Activated CD4-positive, alpha-beta T cell treated with anti-CD3 and anti-CD28 coated beads, Interleukin-2, amount 10 ng/mL, durations not matched to agents 24 days and 14 days (primary cell): ENCODE measurements around the gene SQSTM1. TPM values are rescaled to one million over a fixed set of nuclear protein-coding genes. Genes with fewer than 3 reads are reported as not detected.
"Not testable (repeated sequence)": the region's sequence is repeated elsewhere in the genome, so short reads cannot be mapped to it uniquely, and the experiment has no call there.

Source experiments
- DNase-seq: peaks from one replicate; pipeline ENCODE4 v3.0.0; 2022
- H3K27ac Mint-ChIP-seq: one replicate; pipeline ENCODE4 v1.8.0; 2022; ENCODE audit warnings: mild to moderate bottlenecking, mixed read lengths
- H3K27me3 Mint-ChIP-seq: one replicate; pipeline ENCODE4 v1.8.0; 2022; ENCODE audit warnings: mixed read lengths
- H3K36me3 Mint-ChIP-seq: one replicate; pipeline ENCODE4 v1.8.0; 2022; ENCODE audit warnings: low read depth, mild to moderate bottlenecking, mixed read lengths
- H3K4me1 Mint-ChIP-seq: one replicate; pipeline ENCODE4 v1.8.0; 2021; ENCODE audit warnings: mixed read lengths
- H3K4me3 Mint-ChIP-seq: one replicate; pipeline ENCODE4 v1.8.0; 2022; ENCODE audit warnings: mild to moderate bottlenecking, moderate library complexity, mixed read lengths
- H3K9me3 Mint-ChIP-seq: one replicate; pipeline ENCODE4 v1.8.0; 2021; ENCODE audit warnings: mixed read lengths
- intact Hi-C: fragments of 100-400 bp; cut with micrococcal nuclease; formaldehyde crosslinking; loops from one replicate; pipeline ENCODE4 v1.15.1; 2023
- total RNA-seq: library from RNA; stranded (reverse); gene quantifications from 2 replicates; pipeline ENCODE4 v1.2.3, GENCODE V29; 2022

The SQSTM1 gene
- total RNA-seq, 1 donor from 2014 or later, result 183 TPM

DNA sequence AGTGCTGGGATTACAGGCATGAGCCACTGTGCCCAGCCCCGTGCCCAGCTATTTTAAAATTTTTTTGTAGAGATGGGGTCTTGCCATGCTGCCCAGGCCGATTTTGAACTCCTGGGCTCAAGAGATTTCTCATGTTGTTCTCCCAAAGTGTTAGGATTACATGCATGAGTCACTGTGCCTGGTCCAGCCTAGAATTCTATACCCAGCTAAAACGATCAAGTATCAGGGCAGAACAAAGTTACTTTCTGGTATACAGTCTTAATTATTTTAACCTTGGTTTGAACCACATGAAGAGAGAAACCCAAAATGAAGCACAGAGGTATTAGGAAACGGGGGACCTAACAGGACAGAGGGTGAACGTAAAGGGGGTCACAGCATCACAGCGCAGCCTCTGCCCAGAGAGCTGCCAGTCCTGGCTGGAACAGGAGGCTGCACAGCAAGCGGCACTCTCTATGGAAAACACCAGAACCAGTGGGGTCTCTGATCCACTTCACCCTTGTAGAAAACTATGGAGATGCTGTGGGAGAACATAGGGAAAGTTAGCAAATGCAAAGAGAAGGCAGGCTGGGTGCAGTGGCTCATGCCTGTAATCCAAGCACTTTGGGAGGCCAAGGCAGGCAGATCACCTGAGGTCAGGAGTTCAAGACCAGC, 10.2 kb downstream of the SQSTM1 start:
- H3K27ac Mint-ChIP-seq, result no peak overlapping the region
- H3K36me3 Mint-ChIP-seq, result peaks cover 75% of the 10 kb centered on the region
- H3K27me3 Mint-ChIP-seq, result no peaks in the 10 kb centered on the region
- no peak overlapping the region for H3K4me3 Mint-ChIP-seq
- DNase-seq, result no peak
- H3K4me1 Mint-ChIP-seq, result peaks cover 13% of the 10 kb centered on the region
- H3K9me3 Mint-ChIP-seq, result no peaks in the 10 kb centered on the region
- intact Hi-C loops, result no loop called here

DNA sequence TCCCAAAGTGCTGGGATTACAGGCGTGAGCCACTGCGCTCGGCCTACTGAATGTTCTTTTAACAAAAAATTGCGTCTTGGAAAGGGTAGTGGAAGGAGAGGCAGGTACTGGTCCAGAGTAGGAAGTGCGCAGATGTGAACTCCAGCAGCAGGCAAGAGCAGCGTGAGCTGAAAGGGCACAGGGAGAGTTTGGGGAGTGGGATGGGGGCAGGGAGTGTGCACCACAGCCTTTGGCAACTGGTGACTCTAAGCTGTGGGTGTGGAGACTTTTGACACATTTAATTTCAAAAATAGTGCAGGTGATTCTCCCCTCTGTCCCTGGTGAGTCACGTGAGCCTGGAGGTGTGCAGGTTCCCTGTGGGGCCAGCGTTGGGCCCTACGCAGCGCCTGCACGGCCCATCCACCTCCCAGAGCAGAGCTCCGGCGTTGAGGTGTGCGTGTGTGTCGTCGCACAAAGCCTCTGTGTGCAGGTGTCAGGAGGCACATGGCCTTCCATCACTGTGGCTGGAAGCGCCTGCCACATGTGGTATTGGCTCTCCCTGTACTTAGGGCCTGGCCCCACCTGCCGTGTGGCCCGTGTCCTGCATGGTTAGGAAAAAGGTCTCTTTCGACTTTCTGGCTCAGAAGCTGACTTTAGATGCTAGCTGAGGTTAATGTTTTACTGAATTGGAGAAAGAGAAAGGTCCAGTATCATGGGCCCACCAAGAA, 11.5 kb downstream of the SQSTM1 start:
- Mint-ChIP-seq H3K9me3 (no peaks in the 10 kb centered on the region), H3K27me3 (no peaks in the 10 kb centered on the region), H3K4me1 (peaks cover 23% of the 10 kb centered on the region), H3K36me3 (peaks cover 75% of the 10 kb centered on the region), H3K27ac (no peak overlapping the region), H3K4me3 (no peak overlapping the region)
- intact Hi-C loops, result no loop called here
- DNase-seq, result no peak

DNA sequence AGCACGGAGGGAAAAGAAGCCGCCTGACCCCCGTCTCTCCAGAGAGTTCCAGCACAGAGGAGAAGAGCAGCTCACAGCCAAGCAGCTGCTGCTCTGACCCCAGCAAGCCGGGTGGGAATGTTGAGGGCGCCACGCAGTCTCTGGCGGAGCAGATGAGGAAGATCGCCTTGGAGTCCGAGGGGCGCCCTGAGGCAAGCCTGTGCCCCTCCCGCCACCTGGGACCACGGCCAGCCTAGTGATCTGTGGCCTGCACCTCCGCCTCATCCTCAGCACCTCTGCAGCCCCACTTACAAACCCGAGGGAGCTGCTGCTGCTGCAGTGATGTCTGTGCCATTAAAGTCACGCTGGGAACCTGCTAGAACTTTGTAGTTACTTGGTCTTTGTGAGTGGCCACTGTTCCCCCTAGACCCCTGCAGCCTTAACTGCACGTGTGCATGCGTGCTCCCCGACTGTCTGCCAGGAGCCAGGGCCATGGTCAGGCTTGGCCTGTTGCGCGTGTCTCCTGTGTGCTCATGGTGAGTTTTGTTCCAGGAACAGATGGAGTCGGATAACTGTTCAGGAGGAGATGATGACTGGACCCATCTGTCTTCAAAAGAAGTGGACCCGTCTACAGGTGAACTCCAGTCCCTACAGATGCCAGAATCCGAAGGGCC, 12.5 kb downstream of the SQSTM1 start:
- Mint-ChIP-seq H3K4me1 (peaks cover 18% of the 10 kb centered on the region), H3K27me3 (no peaks in the 10 kb centered on the region), H3K4me3 (no peak overlapping the region), H3K9me3 (no peaks in the 10 kb centered on the region), H3K27ac (no peak overlapping the region), H3K36me3 (peaks cover 72% of the 10 kb centered on the region)
- no peak for DNase-seq
- intact Hi-C loops, result no loop called here

DNA sequence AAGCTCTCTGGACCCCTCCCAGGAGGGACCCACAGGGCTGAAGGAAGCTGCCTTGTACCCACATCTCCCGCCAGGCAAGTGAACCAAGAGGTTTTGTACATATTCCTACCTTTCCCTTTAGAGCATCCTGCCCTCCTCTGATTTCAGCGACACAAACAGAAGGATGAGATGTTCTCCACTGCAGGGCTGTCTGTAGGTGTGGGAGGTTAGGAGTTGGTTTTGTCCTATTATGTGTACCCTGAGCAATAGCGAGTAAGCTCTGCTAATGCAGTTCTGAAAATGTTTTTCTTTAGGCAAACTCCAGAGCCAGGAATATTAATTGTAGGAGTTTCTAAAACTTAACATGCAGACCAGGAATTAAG, 13.0 kb downstream of the SQSTM1 start:
- intact Hi-C loops, result no loop called here
- Mint-ChIP-seq H3K27me3 (no peaks in the 10 kb centered on the region), H3K27ac (no peak overlapping the region), H3K4me1 (peaks cover 18% of the 10 kb centered on the region), H3K4me3 (no peak overlapping the region), H3K9me3 (no peaks in the 10 kb centered on the region), H3K36me3 (peaks cover 69% of the 10 kb centered on the region)
- no peak for DNase-seq

DNA sequence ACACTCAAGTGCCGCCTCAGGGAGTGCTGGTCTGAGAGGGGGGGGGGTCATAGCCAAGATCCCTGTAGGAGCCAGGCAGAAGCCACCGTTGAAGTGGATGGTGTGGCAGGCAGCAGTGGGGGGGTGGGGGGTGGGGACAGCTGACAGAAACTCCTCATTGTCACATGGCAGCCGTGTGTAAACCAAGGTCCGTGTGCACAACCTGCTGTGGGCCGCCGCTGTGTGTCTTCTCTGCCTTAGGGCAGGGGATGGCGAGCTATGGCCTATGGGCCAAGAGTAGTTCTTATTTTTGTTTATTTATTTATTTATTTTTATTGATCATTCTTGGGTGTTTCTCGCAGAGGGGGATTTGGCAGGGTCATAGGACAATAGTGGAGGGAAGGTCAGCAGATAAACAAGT, 13.4 kb downstream of the SQSTM1 start:
- H3K4me3 Mint-ChIP-seq, result no peak overlapping the region
- H3K4me1 Mint-ChIP-seq, result peaks cover 18% of the 10 kb centered on the region
- intact Hi-C loops, result no loop called here
- DNase-seq, result no peak
- H3K9me3 Mint-ChIP-seq, result no peaks in the 10 kb centered on the region
- peaks cover 65% of the 10 kb centered on the region for H3K36me3 Mint-ChIP-seq
- H3K27ac Mint-ChIP-seq, result no peak overlapping the region
- H3K27me3 Mint-ChIP-seq, result no peaks in the 10 kb centered on the region

DNA sequence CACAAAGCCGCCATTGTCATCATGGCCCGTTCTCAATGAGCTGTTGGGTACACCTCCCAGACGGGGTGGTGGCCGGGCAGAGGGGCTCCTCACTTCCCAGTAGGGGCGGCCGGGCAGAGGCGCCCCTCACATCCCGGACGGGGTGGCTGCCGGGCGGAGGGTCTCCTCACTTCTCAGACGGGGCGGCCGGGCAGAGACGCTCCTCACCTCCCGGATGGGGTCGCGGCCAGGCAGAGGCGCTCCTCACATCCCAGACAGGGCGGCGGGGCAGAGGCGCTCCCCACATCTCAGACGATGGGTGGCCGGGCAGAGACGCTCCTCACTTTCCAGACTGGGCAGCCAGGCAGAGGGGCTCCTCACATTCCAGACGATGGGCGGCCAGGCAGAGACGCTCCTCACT, 14.2 kb downstream of the SQSTM1 start:
- not testable (repeated sequence) for H3K9me3 Mint-ChIP-seq
- H3K36me3 Mint-ChIP-seq, result peaks cover 63% of the 10 kb centered on the region
- intact Hi-C loops, result loop anchor here (5.0 kb wide), 1 partner anchor 33 kb away; no protein-coding TSS in a partner anchor

DNA sequence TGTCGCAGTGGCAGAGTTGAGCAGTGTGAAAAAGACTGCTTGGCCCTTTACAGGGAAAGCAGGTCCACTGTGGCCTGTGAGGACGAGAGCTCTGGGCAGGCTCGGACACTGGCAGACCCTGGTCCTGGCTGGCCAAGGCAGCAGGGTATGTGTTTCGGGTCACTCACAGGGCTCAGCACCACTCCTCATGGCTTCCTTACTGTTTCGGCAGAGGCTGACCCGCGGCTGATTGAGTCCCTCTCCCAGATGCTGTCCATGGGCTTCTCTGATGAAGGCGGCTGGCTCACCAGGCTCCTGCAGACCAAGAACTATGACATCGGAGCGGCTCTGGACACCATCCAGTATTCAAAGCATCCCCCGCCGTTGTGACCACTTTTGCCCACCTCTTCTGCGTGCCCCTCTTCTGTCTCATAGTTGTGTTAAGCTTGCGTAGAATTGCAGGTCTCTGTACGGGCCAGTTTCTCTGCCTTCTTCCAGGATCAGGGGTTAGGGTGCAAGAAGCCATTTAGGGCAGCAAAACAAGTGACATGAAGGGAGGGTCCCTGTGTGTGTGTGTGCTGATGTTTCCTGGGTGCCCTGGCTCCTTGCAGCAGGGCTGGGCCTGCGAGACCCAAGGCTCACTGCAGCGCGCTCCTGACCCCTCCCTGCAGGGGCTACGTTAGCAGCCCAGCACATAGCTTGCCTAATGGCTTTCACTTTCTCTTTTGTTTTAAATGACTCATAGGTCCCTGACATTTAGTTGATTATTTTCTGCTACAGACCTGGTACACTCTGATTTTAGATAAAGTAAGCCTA, 15.7 kb downstream of the SQSTM1 start:
- peak overlapping the region; percentile 61 for H3K4me3 Mint-ChIP-seq
- H3K27me3 Mint-ChIP-seq, result no peaks in the 10 kb centered on the region

More for the DNA sequence above, 14.2 kb downstream of the SQSTM1 start:
- not testable (repeated sequence) for H3K27me3 Mint-ChIP-seq, H3K27ac Mint-ChIP-seq, DNase-seq, H3K4me3 Mint-ChIP-seq
- peaks cover 18% of the 10 kb centered on the region for H3K4me1 Mint-ChIP-seq

DNA sequence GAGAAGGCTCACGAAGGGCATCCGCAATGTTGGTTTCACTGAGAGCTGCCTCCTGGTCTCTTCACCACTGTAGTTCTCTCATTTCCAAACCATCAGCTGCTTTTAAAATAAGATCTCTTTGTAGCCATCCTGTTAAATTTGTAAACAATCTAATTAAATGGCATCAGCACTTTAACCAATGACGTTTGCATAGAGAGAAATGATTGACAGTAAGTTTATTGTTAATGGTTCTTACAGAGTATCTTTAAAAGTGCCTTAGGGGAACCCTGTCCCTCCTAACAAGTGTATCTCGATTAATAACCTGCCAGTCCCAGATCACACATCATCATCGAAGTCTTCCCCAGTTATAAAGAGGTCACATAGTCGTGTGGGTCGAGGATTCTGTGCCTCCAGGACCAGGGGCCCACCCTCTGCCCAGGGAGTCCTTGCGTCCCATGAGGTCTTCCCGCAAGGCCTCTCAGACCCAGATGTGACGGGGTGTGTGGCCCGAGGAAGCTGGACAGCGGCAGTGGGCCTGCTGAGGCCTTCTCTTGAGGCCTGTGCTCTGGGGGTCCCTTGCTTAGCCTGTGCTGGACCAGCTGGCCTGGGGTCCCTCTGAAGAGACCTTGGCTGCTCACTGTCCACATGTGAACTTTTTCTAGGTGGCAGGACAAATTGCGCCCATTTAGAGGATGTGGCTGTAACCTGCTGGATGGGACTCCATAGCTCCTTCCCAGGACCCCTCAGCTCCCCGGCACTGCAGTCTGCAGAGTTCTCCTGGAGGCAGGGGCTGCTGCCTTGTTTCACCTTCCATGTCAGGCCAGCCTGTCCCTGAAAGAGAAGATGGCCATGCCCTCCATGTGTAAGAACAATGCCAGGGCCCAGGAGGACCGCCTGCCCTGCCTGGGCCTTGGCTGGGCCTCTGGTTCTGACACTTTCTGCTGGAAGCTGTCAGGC, 16.6 kb downstream of the SQSTM1 start:
- Mint-ChIP-seq H3K27me3 (no peaks in the 10 kb centered on the region), H3K27ac (peak overlapping the region; percentile 87), H3K4me1 (peaks cover 18% of the 10 kb centered on the region), H3K9me3 (no peaks in the 10 kb centered on the region), H3K4me3 (peak overlapping the region; percentile 61), H3K36me3 (peaks cover 50% of the 10 kb centered on the region)
- intact Hi-C loops, result loop anchor here (2.0 to 5.0 kb wide), 2 partner anchors 17 to 35 kb away; partner anchors contain the start of gene SQSTM1
- no peak for DNase-seq

More for the DNA sequence above, 15.7 kb downstream of the SQSTM1 start:
- Mint-ChIP-seq H3K9me3 (no peaks in the 10 kb centered on the region), H3K27ac (peak overlapping the region; percentile 87), H3K36me3 (peaks cover 55% of the 10 kb centered on the region), H3K4me1 (peaks cover 18% of the 10 kb centered on the region)
- DNase-seq, result peak; percentile 89
- intact Hi-C loops, result loop anchor here (1.0 to 5.0 kb wide), 3 partner anchors 16 to 34 kb away; partner anchors contain the start of genes MRNIP and SQSTM1

DNA sequence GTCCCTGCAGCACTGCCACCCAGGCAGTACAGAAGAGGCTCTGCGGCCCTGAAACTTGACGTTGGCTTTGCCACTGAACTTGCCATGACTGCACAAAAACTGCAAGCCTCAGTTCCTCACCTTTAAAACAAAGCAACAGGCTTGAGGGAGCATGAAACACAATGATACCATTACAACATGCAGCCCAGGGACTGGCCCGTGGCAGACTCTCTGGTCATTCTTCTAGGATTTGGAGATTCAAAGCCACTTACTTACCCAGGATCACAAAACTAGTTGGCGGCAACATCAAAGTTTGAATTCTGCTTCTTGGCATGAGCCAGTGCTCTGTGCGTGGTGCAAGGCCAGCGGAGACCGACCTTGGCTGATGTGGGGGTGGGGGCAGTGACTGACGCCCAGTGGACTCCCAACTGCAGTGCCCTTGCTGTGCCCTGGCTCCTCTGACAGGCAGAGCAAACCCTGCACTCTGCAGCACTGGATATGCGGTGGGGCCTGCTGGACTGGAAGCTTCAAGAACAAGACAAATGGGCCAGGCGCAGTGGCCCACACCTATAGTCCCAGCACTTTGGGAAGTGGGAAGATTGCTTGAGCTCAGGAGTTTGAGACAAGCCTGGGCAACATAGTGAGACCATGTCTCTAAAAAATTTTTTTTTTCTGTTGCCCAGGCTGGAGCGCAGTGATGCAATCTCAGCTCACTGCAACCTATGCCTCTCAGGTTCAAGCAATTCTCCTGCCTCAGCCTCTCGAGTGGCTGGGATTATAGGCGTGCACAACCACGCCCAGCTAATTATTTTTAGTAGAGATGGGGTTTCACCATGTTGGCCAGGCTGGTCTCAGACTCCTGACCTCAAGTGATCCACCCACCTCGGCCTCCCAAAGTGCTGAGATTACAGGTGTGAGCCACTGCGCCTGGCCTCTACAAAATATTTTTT, 18.9 kb downstream of the SQSTM1 start:
- Mint-ChIP-seq H3K9me3 (no peaks in the 10 kb centered on the region), H3K4me3 (no peak overlapping the region), H3K27me3 (no peaks in the 10 kb centered on the region), H3K36me3 (peaks cover 36% of the 10 kb centered on the region), H3K4me1 (peaks cover 16% of the 10 kb centered on the region), H3K27ac (no peak overlapping the region)
- intact Hi-C loops, result loop anchor here (5.0 kb wide), 1 partner anchor 37 kb away; no protein-coding TSS in a partner anchor
- DNase-seq, result no peak

DNA sequence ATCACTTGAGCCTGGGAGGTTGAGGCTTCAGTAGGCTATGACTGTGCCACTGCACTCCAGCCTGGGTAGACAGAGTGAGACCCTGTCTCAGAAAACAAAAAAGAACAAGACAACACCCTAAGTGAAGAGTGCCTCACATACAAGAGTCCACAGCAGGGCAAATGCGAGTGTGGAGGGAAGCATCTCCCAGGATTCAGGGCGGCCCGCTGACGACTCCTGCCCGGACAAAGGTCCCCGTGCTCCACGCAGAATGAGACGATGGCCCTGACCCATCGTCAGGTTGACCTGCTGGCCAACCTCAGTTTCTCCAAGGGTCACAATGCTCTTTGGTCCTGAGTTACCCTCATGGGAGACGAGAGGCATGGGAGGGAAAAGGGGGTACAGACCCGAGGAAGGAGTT, 19.6 kb downstream of the SQSTM1 start:
- Mint-ChIP-seq H3K27ac (no peak overlapping the region), H3K36me3 (peaks cover 35% of the 10 kb centered on the region), H3K4me3 (no peak overlapping the region), H3K4me1 (peaks cover 16% of the 10 kb centered on the region), H3K27me3 (no peaks in the 10 kb centered on the region), H3K9me3 (no peaks in the 10 kb centered on the region)
- no peak for DNase-seq
- intact Hi-C loops, result no loop called here

DNA sequence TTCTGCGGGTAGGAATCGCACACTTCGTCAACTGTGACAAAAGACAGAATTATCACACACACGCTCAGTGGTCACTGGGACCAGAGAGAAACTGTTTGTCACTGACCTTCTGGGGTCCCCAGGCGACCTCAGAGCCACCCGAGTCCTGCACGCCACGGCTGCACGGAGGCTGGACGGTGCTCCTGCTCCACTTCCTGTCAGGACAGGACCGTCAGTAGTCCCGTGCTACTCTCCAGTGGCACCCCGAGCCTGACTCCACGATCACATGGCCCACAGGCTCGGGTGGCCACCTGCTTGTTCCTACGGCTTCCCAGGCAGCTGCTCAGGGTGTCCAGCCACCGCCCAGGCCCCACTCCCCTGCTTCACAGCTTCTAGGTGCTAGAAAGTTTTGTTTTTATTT, 20.1 kb downstream of the SQSTM1 start:
- no peak for DNase-seq
- Mint-ChIP-seq H3K27ac (no peak overlapping the region), H3K27me3 (no peaks in the 10 kb centered on the region), H3K9me3 (no peaks in the 10 kb centered on the region), H3K36me3 (peaks cover 35% of the 10 kb centered on the region), H3K4me3 (no peak overlapping the region), H3K4me1 (peaks cover 16% of the 10 kb centered on the region)
- intact Hi-C loops, result no loop called here

DNA sequence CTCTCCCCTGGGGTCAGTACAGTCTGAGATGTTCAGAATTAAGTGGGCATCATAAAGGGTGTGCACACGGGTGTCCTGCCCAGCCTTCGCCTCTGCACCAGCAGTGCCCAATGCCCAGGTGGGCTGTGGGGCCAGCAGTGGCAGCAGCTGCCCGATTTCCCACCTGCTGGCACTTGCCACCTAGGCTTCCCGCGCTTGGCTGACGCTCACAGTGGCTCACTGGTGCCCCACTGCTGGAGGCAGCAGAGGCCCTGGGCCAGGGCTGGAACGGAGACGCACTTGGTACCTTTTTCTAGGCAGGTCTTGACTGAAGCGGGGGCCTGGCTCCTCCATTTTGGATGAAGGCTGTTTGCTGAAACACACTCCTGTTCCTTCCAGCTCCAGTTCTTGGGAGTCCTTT, 20.9 kb downstream of the SQSTM1 start:
- intact Hi-C loops, result no loop called here
- no peak for DNase-seq
- Mint-ChIP-seq H3K36me3 (peaks cover 31% of the 10 kb centered on the region), H3K27me3 (no peaks in the 10 kb centered on the region), H3K27ac (no peak overlapping the region), H3K4me3 (no peak overlapping the region), H3K9me3 (peaks cover 3% of the 10 kb centered on the region), H3K4me1 (peaks cover 8% of the 10 kb centered on the region)
